Measurements from ENCODE around the gene TBC1D2B.

GRCh38 chr15:77974098-77974414 is 103.5 kb downstream of the TBC1D2B start:
- TF ChIP-seq, protein P1, sequence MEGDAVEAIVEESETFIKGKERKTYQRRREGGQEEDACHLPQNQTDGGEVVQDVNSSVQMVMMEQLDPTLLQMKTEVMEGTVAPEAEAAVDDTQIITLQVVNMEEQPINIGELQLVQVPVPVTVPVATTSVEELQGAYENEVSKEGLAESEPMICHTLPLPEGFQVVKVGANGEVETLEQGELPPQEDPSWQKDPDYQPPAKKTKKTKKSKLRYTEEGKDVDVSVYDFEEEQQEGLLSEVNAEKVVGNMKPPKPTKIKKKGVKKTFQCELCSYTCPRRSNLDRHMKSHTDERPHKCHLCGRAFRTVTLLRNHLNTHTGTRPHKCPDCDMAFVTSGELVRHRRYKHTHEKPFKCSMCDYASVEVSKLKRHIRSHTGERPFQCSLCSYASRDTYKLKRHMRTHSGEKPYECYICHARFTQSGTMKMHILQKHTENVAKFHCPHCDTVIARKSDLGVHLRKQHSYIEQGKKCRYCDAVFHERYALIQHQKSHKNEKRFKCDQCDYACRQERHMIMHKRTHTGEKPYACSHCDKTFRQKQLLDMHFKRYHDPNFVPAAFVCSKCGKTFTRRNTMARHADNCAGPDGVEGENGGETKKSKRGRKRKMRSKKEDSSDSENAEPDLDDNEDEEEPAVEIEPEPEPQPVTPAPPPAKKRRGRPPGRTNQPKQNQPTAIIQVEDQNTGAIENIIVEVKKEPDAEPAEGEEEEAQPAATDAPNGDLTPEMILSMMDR (conservative IDR thresholded peaks at IDR 0.05), result no peak
- TF ChIP-seq ZFX (IDR thresholded peaks at IDR 0.05), result no peak
